Pericardium fibroblast (primary cell): ENCODE results near the gene PCDHGA7. TPM values are rescaled to one million over a fixed set of nuclear protein-coding genes. Genes with fewer than 3 reads are reported as not detected.

Experiments used
- total RNA-seq: library from RNA; depleted of rRNA; stranded (reverse); fragments of >200 nt; gene quantifications from 2 replicates; pipeline ENCODE4 v1.2.3, GENCODE V29; 2015

Gene PCDHGA7
- total RNA-seq, 1 donor from 2014 or later = 5.1 TPM

GRCh38 chr5:141412854-141413539 lies 30.5 kb downstream of the PCDHGA7 start, which contains the start of gene PCDHGA10:
Gene PCDHGA10 (plus strand): TSS chr5:141412987. CDS start chr5:141413176, 189 bp downstream.

GRCh38 chr5:141417494-141418172 lies 35.1 kb downstream of the PCDHGA7 start, which contains the start of gene PCDHGB7:
Gene PCDHGB7 (plus strand): TSS chr5:141417677. CDS start chr5:141417860, 183 bp downstream.

GRCh38 chr5:141420855-141421488 lies 38.4 kb downstream of the PCDHGA7 start, which contains the start of gene PCDHGA11:
Gene PCDHGA11 (plus strand): TSS chr5:141421051. CDS start chr5:141421228, 177 bp downstream.

GRCh38 chr5:141430332-141431113 lies 48.0 kb downstream of the PCDHGA7 start, which contains the start of gene PCDHGA12:
Gene PCDHGA12 (plus strand): TSS chr5:141430507. CDS start chr5:141430760, 253 bp downstream.

Other genes with a start within 250 kb of the PCDHGA7 start
- 0.34 and 2.2 TPM in 2 replicates for gene PCDHB5, start 247.5 kb upstream of the PCDHGA7 start, total RNA-seq
- gene PCDHB6, start 232.7 kb upstream of the PCDHGA7 start, total RNA-seq = 0.12 TPM in 1 of 2 replicates, not detected in the other
- gene PCDHB7, start 210.1 kb upstream of the PCDHGA7 start, total RNA-seq = 0.23 and 0.34 TPM in 2 replicates
- gene PCDHB8, start 205.0 kb upstream of the PCDHGA7 start, total RNA-seq = not detected in 2 replicates
- gene PCDHB16, start 200.4 kb upstream of the PCDHGA7 start, total RNA-seq = under 0.01 and 1.1 TPM in 2 replicates
- 0.23 and 0.43 TPM in 2 replicates for gene PCDHB9, start 195.6 kb upstream of the PCDHGA7 start, total RNA-seq
- 0.12 and 0.17 TPM in 2 replicates for gene PCDHB10, start 190.4 kb upstream of the PCDHGA7 start, total RNA-seq
- 0.12 TPM in 1 of 2 replicates, not detected in the other for gene PCDHB11, start 183.1 kb upstream of the PCDHGA7 start, total RNA-seq
- gene PCDHB12, start 174.0 kb upstream of the PCDHGA7 start, total RNA-seq = under 0.01 and 0.26 TPM in 2 replicates
- 0.35 and 0.43 TPM in 2 replicates for gene PCDHB13, start 168.8 kb upstream of the PCDHGA7 start, total RNA-seq
- gene PCDHB14, start 159.4 kb upstream of the PCDHGA7 start, total RNA-seq = 0.70 TPM in 1 of 2 replicates, not detected in the other
- gene PCDHB15, start 137.3 kb upstream of the PCDHGA7 start, total RNA-seq = under 0.01 and 0.12 TPM in 2 replicates
- not detected in 2 replicates for gene SLC25A2, start 78.7 kb upstream of the PCDHGA7 start, total RNA-seq
- 34.3 and 45.5 TPM in 2 replicates for gene TAF7, start 62.0 kb upstream of the PCDHGA7 start, total RNA-seq
- gene PCDHGA1, start 52.2 kb upstream of the PCDHGA7 start, total RNA-seq = 0.35 and 0.85 TPM in 2 replicates
- 2.2 and 3.5 TPM in 2 replicates for gene PCDHGA2, start 44.0 kb upstream of the PCDHGA7 start, total RNA-seq
- gene PCDHGA3, start 38.9 kb upstream of the PCDHGA7 start, total RNA-seq = 1.8 and 4.4 TPM in 2 replicates
- gene PCDHGB1, start 32.6 kb upstream of the PCDHGA7 start, total RNA-seq = 0.82 and 0.94 TPM in 2 replicates
- gene PCDHGA4, start 27.7 kb upstream of the PCDHGA7 start, total RNA-seq = 2.8 and 3.9 TPM in 2 replicates
- gene PCDHGB2, start 22.7 kb upstream of the PCDHGA7 start, total RNA-seq = 0.77 and 3.3 TPM in 2 replicates
- 0.68 and 2.1 TPM in 2 replicates for gene PCDHGA5, start 18.6 kb upstream of the PCDHGA7 start, total RNA-seq
- gene PCDHGB3, start 12.5 kb upstream of the PCDHGA7 start, total RNA-seq = 0.58 and 1.8 TPM in 2 replicates
- gene PCDHGA6, start 8.9 kb upstream of the PCDHGA7 start, total RNA-seq = 3.7 and 4.3 TPM in 2 replicates
- 11.6 and 12.8 TPM in 2 replicates for gene PCDHGB4, start 5.0 kb downstream of the PCDHGA7 start, total RNA-seq
- 0.70 and 1.4 TPM in 2 replicates for gene PCDHGA8, start 9.9 kb downstream of the PCDHGA7 start, total RNA-seq
- 19.2 and 23.3 TPM in 2 replicates for gene PCDHGB5, start 15.2 kb downstream of the PCDHGA7 start, total RNA-seq
- gene PCDHGA9, start 20.0 kb downstream of the PCDHGA7 start, total RNA-seq = 1.4 and 2.5 TPM in 2 replicates
- 0.93 and 1.4 TPM in 2 replicates for gene PCDHGB6, start 25.3 kb downstream of the PCDHGA7 start, total RNA-seq
- 6.9 and 8.6 TPM in 2 replicates for gene PCDHGA10, start 30.2 kb downstream of the PCDHGA7 start, total RNA-seq
- gene PCDHGB7, start 34.9 kb downstream of the PCDHGA7 start, total RNA-seq = 8.3 and 12.5 TPM in 2 replicates
- gene PCDHGA11, start 38.3 kb downstream of the PCDHGA7 start, total RNA-seq = 11.7 and 12.9 TPM in 2 replicates
- gene PCDHGA12, start 47.8 kb downstream of the PCDHGA7 start, total RNA-seq = 18.8 and 27.2 TPM in 2 replicates
- 55.5 and 77.5 TPM in 2 replicates for gene PCDHGC3, start 93.2 kb downstream of the PCDHGA7 start, total RNA-seq
- gene PCDHGC4, start 102.3 kb downstream of the PCDHGA7 start, total RNA-seq = 0.23 and 0.26 TPM in 2 replicates
- 0.43 and 0.58 TPM in 2 replicates for gene PCDHGC5, start 106.3 kb downstream of the PCDHGA7 start, total RNA-seq
- gene DIAPH1, start 236.3 kb downstream of the PCDHGA7 start, total RNA-seq = 20.5 and 27.1 TPM in 2 replicates